Parathyroid adenoma (tissue), 2 donors: ENCODE results near the gene CD69.
"Not testable (repeated sequence)": the region's sequence is repeated elsewhere in the genome, so short reads cannot be mapped to it uniquely, and the experiment has no call there.

Experiments
- H2AFZ ChIP-seq: fragments of 300-600 bp; sonication (generic); one replicate; pipeline ENCODE4 v1.7.0; 2017; ENCODE audit warnings: antibody characterized with exemption, mild to moderate bottlenecking
- H3K27ac ChIP-seq: fragments of 300-600 bp; sonication (generic); one replicate; pipeline ENCODE4 v1.7.0; 2017
- H3K27me3 ChIP-seq: fragments of 300-600 bp; sonication (generic); one replicate; pipeline ENCODE4 v1.7.0; 2017; ENCODE audit warnings: low read length; ENCODE audit not compliant: control insufficient read depth, insufficient read depth
- H3K36me3 ChIP-seq: fragments of 300-600 bp; sonication (generic); one replicate; pipeline ENCODE4 v1.7.0; 2017; ENCODE audit warnings: low read length; ENCODE audit not compliant: control insufficient read depth, insufficient read depth
- H3K4me1 ChIP-seq: fragments of 300-600 bp; sonication (generic); one replicate; pipeline ENCODE4 v1.7.0; 2017; ENCODE audit warnings: control low read depth
- H3K4me2 ChIP-seq: fragments of 300-600 bp; sonication (generic); one replicate; pipeline ENCODE4 v1.7.0; 2017; ENCODE audit warnings: low read length
- H3K4me3 ChIP-seq: fragments of 300-600 bp; sonication (generic); one replicate; pipeline ENCODE4 v1.7.0; 2017; ENCODE audit warnings: low read depth, low read length
- H3K79me2 ChIP-seq: fragments of 300-600 bp; sonication (generic); one replicate; pipeline ENCODE4 v1.7.0; 2017; ENCODE audit warnings: control low read depth
- H3K9ac ChIP-seq: fragments of 300-600 bp; sonication (generic); one replicate; pipeline ENCODE4 v1.7.0; 2017; ENCODE audit warnings: mild to moderate bottlenecking
- H3K9me3 ChIP-seq: fragments of 300-600 bp; sonication (generic); one replicate; pipeline ENCODE4 v1.7.0; 2017; ENCODE audit warnings: low read length; ENCODE audit not compliant: control insufficient read depth
- TF ChIP-seq, protein P1 (sequence below): fragments of 300-600 bp; sonication (generic); IDR thresholded peaks from one replicate; pipeline ENCODE4 v1.7.0; 2017; ENCODE audit warnings: antibody characterized with exemption, mild to moderate bottlenecking
- donor health status: primary hyperparathyroidism.

Gene CD69

DNA sequence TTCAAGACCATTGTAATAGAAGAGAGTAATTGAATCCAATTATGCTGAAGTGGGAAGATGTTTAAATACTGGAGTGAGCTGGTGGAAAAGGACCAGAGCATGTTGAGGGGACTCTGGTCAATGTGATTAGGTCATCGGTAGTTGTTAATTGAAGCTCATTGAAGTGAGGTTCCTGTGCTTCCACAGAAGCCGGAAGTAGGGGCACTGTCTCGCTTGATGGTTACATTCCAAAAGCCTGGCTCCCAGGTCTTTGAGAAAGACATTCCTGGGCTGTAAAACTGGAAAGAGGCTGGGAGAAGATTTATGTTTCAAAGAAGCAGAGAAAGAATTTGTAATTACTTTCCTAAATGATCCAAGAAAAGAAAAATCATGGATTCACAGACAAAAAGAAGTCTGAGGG lies 15.5 kb downstream of the CD69 start:
- no peak overlapping the region for H3K4me2 ChIP-seq
- H3K27me3 ChIP-seq = no peaks in the 10 kb centered on the region
- TF ChIP-seq, protein P1, sequence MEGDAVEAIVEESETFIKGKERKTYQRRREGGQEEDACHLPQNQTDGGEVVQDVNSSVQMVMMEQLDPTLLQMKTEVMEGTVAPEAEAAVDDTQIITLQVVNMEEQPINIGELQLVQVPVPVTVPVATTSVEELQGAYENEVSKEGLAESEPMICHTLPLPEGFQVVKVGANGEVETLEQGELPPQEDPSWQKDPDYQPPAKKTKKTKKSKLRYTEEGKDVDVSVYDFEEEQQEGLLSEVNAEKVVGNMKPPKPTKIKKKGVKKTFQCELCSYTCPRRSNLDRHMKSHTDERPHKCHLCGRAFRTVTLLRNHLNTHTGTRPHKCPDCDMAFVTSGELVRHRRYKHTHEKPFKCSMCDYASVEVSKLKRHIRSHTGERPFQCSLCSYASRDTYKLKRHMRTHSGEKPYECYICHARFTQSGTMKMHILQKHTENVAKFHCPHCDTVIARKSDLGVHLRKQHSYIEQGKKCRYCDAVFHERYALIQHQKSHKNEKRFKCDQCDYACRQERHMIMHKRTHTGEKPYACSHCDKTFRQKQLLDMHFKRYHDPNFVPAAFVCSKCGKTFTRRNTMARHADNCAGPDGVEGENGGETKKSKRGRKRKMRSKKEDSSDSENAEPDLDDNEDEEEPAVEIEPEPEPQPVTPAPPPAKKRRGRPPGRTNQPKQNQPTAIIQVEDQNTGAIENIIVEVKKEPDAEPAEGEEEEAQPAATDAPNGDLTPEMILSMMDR = no peak

DNA sequence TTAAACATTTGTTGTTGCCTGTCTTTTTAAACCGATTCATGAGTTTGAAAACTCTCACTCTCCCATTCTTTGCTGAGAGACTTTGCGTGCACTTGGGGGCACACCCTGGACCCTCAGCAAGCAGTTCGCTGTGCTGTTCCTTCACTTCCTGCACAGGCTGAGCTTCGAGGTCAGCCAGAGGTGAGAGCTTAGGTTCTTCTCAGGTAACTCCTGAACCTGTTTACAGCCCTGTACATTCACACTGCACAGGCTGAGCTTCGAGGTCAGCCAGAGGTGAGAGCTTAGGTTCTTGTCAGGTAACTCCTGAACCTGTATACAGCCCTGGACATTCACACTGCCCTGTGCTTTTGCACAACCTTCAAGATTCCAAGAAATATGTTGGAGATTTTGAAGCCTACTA lies 18.0 kb downstream of the CD69 start:
- Histone ChIP-seq H3K4me2 (peak overlapping the region; percentile 40), H3K4me1 (no peaks in the 10 kb centered on the region), H3K79me2 (no peaks in the 10 kb centered on the region), H3K9ac (no peak overlapping the region), H3K9me3 (no peaks in the 10 kb centered on the region), H3K27me3 (no peaks in the 10 kb centered on the region), H3K36me3 (no peaks in the 10 kb centered on the region), H2AFZ (peak overlapping the region; percentile 58), H3K27ac (peak overlapping the region; percentile 17), H3K4me3 (peak overlapping the region; percentile 11)
- TF ChIP-seq, protein P1 = no peak

More for the DNA sequence above, 15.5 kb downstream of the CD69 start:
- Histone ChIP-seq H3K27ac (no peak overlapping the region), H3K79me2 (no peaks in the 10 kb centered on the region), H3K9me3 (no peaks in the 10 kb centered on the region), H3K9ac (no peak overlapping the region), H2AFZ (no peak overlapping the region), H3K4me1 (no peaks in the 10 kb centered on the region), H3K4me3 (no peak overlapping the region), H3K36me3 (no peaks in the 10 kb centered on the region)

DNA sequence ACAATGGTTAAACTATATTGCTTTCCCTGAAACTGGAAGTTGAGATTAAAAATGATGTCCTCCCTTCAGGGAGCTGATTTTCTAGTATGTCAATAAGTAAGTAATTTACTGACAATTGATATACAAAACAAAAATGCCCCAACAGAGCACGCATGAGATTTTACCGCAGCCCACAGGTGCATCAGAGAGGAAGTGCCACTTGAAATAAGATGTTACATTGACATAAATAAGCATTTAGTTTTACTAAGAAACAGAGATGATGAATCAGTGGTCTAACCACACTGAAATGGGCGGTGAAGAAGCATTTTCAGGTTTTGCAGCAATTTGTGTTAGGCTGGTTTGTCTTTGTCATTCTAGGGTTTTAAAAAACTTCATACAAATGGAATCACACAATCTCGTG lies 19.0 kb downstream of the CD69 start:
- Histone ChIP-seq H3K4me1 (no peaks in the 10 kb centered on the region), H3K9me3 (no peaks in the 10 kb centered on the region), H3K79me2 (no peaks in the 10 kb centered on the region), H3K9ac (no peak overlapping the region), H2AFZ (no peak overlapping the region), H3K4me3 (no peak overlapping the region), H3K36me3 (no peaks in the 10 kb centered on the region), H3K27me3 (no peaks in the 10 kb centered on the region), H3K4me2 (no peak overlapping the region), H3K27ac (no peak overlapping the region)
- TF ChIP-seq, protein P1 = no peak

DNA sequence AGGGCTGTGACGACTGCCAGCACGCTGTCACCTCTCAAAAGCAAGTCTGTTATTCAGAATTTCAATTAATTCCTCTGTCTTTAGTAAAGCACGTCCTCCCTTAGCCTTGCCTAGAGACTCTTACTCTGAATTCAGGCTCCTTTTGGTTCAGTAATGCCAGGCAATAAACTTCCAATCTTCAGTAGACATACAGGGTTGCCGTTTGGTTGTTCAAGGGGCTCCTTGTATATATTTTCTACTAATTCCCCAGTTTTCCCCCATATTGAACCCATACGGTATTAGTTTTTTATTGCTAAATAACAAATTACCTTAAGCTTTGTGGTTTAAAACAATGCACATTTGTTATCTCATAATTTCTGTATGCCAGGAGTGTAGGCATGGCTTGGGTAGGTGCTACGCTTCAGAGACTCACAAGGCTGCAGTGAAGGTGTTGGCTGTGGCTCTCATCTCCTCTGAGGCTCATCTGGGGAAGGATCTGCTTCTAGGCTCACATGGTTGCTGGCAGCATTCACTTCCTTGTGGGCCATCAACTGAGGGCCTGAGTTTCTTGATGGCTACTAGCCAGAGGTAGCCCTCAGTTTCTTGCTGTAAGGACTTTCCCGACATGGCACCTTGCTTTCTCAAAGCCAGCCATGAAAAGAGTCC lies 20.5 kb downstream of the CD69 start:
- Histone ChIP-seq H3K27me3 (no peaks in the 10 kb centered on the region), H3K27ac (no peak overlapping the region), H3K4me3 (no peak overlapping the region)

DNA sequence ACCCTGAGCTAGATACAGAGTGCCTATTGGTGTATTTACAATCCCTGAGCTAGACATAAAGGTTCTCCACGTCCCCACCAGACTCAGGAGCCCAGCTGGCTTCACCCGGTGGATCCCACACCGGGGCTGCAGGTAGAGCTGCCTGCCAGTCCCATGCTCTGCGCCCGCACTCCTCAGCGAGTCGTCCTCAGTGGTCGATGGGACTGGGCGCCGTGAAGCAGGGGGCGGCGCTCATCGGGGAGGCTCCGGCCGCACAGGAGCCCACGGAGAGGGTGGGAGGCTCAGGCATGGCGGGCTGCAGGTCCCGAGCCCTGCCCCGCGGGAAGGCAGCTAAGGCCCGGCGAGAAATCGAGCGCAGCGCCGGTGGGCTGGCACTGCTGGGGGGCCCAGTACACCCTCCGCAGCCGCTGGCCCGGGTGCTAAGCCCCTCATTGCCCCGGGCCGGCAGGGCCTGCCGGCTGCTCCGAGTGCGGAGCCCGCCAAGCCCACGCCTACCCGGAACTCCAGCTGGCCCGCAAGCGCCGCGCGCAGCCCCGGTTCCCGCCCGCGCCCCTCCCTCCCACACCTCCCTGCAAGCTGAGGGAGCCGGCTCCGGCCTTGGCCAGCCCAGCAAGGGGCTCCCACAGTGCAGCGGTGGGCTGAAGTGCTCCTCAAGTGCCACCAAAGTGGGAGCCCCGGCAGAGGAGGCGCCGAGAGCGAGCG lies 21.1 kb downstream of the CD69 start:
- not testable (repeated sequence) for H2AFZ ChIP-seq, H3K9me3 ChIP-seq, H3K9ac ChIP-seq, H3K36me3 ChIP-seq, H3K27me3 ChIP-seq, H3K4me1 ChIP-seq, H3K79me2 ChIP-seq, H3K4me2 ChIP-seq, H3K27ac ChIP-seq, H3K4me3 ChIP-seq

More for the DNA sequence above, 20.5 kb downstream of the CD69 start:
- no peak overlapping the region for H3K4me2 ChIP-seq
- no peaks in the 10 kb centered on the region for H3K4me1 ChIP-seq
- no peak overlapping the region for H2AFZ ChIP-seq
- no peaks in the 10 kb centered on the region for H3K36me3 ChIP-seq
- no peaks in the 10 kb centered on the region for H3K9me3 ChIP-seq
- H3K9ac ChIP-seq = no peak overlapping the region
- TF ChIP-seq, protein P1 = no peak
- no peaks in the 10 kb centered on the region for H3K79me2 ChIP-seq

DNA sequence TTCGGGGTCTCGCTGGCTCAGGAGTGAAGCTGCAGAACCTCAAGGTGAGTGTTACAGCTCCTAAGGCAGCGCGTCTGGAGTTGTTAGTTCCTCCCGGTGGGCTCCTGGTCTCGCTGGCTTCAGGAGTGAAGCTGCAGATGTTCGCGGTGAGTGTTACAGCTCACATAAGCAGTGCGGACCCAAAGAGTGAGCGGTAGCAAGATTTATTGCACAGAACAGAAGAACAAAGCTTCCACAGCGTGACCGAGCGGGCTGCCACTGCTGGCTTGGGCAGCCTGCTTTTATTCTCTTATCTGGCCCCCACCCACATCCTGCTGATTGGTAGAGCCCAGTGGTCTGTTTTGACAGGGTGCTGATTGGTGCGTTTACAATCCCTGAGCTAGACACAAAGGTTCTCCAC lies 21.8 kb downstream of the CD69 start:
- H3K79me2 ChIP-seq, H3K27me3 ChIP-seq, H3K36me3 ChIP-seq, H2AFZ ChIP-seq, H3K27ac ChIP-seq, H3K4me2 ChIP-seq, H3K9me3 ChIP-seq, H3K4me1 ChIP-seq, H3K4me3 ChIP-seq, H3K9ac ChIP-seq: not testable (repeated sequence)
